ENCODE measurements around the gene EPC1. TPM values are rescaled to one million over a fixed set of nuclear protein-coding genes. Genes with fewer than 3 reads are reported as not detected.
"Not testable (repeated sequence)": the region's sequence is repeated elsewhere in the genome, so short reads cannot be mapped to it uniquely, and the experiment has no call there.

Gene EPC1
- total RNA-seq, 1 experiment from 2014 or later: 36.6 TPM

- peaks cover 16% of the 10 kb centered on the region for H3K9me3 Mint-ChIP-seq (ENCODE audit: unreplicated experiment)
- CTCF ChIA-PET: interaction anchor here (0.6 kb wide), 1 partner anchor 1550 kb away, joined by 3 read pairs; no protein-coding TSS in a partner anchor
- Histone ChIP-seq H3K4me3 (ENCODE audit: low read depth, low read length) (no peak overlapping the region), H3K4me1 (no peaks in the 10 kb centered on the region; the same call in 1 of the 2 replicates), H3K36me3 (ENCODE audit: control insufficient read depth, insufficient read depth, low read length) (no peaks in the 10 kb centered on the region), H3K9me3 (0 out of 2 replicates have a peak, but pooled peaks cover 6% of the 10 kb centered on the region), H3K27me3 (replicated peaks; ENCODE audit: control insufficient read depth, insufficient read depth, low read length) (no peaks in the 10 kb centered on the region)
- H3K4me3 Mint-ChIP-seq (ENCODE audit: unreplicated experiment): no peak overlapping the region
- TF ChIP-seq, protein P1, sequence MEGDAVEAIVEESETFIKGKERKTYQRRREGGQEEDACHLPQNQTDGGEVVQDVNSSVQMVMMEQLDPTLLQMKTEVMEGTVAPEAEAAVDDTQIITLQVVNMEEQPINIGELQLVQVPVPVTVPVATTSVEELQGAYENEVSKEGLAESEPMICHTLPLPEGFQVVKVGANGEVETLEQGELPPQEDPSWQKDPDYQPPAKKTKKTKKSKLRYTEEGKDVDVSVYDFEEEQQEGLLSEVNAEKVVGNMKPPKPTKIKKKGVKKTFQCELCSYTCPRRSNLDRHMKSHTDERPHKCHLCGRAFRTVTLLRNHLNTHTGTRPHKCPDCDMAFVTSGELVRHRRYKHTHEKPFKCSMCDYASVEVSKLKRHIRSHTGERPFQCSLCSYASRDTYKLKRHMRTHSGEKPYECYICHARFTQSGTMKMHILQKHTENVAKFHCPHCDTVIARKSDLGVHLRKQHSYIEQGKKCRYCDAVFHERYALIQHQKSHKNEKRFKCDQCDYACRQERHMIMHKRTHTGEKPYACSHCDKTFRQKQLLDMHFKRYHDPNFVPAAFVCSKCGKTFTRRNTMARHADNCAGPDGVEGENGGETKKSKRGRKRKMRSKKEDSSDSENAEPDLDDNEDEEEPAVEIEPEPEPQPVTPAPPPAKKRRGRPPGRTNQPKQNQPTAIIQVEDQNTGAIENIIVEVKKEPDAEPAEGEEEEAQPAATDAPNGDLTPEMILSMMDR (IDR thresholded peaks at IDR 0.05; ENCODE audit: insufficient read depth in 1 of 2, low read depth in 1 of 2, low read length in 1 of 2, severe bottlenecking in 1 of 2, unreplicated experiment in 1 of 2): no peak
- no peaks in the 10 kb centered on the region for H3K27me3 Mint-ChIP-seq (ENCODE audit: insufficient read depth, unreplicated experiment)
- DNase-seq: no peak
- BruUV-seq (replicated peaks): no TSS peak
- no peaks in the 10 kb centered on the region for H3K4me1 Mint-ChIP-seq (ENCODE audit: low read depth, unreplicated experiment)
- POLR2A ChIA-PET: no interaction called here
- H3K36me3 Mint-ChIP-seq (ENCODE audit: insufficient read depth, unreplicated experiment): no peaks in the 10 kb centered on the region
- intact Hi-C loops (cut with micrococcal nuclease; ENCODE audit: unreplicated experiment): no loop called here
- no peak overlapping the region for H3K27ac Mint-ChIP-seq (ENCODE audit: unreplicated experiment)
Observed at GRCh38 chr10:32237644-32238345, 109.2 kb downstream of the EPC1 start.

- Mint-ChIP-seq H3K4me3 (ENCODE audit: unreplicated experiment) (no peak overlapping the region), H3K4me1 (ENCODE audit: low read depth, unreplicated experiment) (no peaks in the 10 kb centered on the region), H3K27ac (ENCODE audit: unreplicated experiment) (no peak overlapping the region), H3K27me3 (ENCODE audit: insufficient read depth, unreplicated experiment) (no peaks in the 10 kb centered on the region), H3K36me3 (ENCODE audit: insufficient read depth, unreplicated experiment) (no peaks in the 10 kb centered on the region), H3K9me3 (ENCODE audit: unreplicated experiment) (peaks cover 16% of the 10 kb centered on the region)
- Histone ChIP-seq H3K9me3 (0 out of 2 replicates have a peak, but pooled peaks cover 6% of the 10 kb centered on the region), H3K4me1 (no peaks in the 10 kb centered on the region; the same call in 1 of the 2 replicates), H3K27me3 (replicated peaks; ENCODE audit: control insufficient read depth, insufficient read depth, low read length) (no peaks in the 10 kb centered on the region), H3K4me3 (ENCODE audit: low read depth, low read length) (no peak overlapping the region), H3K36me3 (ENCODE audit: control insufficient read depth, insufficient read depth, low read length) (no peaks in the 10 kb centered on the region)
- POLR2A ChIA-PET: no interaction called here
- DNase-seq: no peak
- intact Hi-C loops (cut with micrococcal nuclease; ENCODE audit: unreplicated experiment): no loop called here
- CTCF ChIA-PET: no interaction called here
- no TSS peak for BruUV-seq (replicated peaks)
- TF ChIP-seq, protein P1 (IDR thresholded peaks at IDR 0.05; ENCODE audit: insufficient read depth in 1 of 2, low read depth in 1 of 2, low read length in 1 of 2, severe bottlenecking in 1 of 2, unreplicated experiment in 1 of 2): no peak
Observed at GRCh38 chr10:32234471-32234870, 112.5 kb downstream of the EPC1 start.

GRCh38 chr10:32233375-32233774, 113.6 kb downstream of the EPC1 start:
- H3K27ac Mint-ChIP-seq (ENCODE audit: unreplicated experiment); POLR2A ChIA-PET; intact Hi-C loops (cut with micrococcal nuclease; ENCODE audit: unreplicated experiment); H3K9me3 ChIP-seq; DNase-seq; BruUV-seq (replicated peaks); H3K36me3 ChIP-seq (ENCODE audit: control insufficient read depth, insufficient read depth, low read length); H3K27me3 ChIP-seq (replicated peaks; ENCODE audit: control insufficient read depth, insufficient read depth, low read length); H3K36me3 Mint-ChIP-seq (ENCODE audit: insufficient read depth, unreplicated experiment); H3K4me1 ChIP-seq; H3K4me3 Mint-ChIP-seq (ENCODE audit: unreplicated experiment); CTCF ChIA-PET; H3K27me3 Mint-ChIP-seq (ENCODE audit: insufficient read depth, unreplicated experiment); H3K4me1 Mint-ChIP-seq (ENCODE audit: low read depth, unreplicated experiment); H3K4me3 ChIP-seq (ENCODE audit: low read depth, low read length): not testable (repeated sequence)
- peaks cover 16% of the 10 kb centered on the region for H3K9me3 Mint-ChIP-seq (ENCODE audit: unreplicated experiment)
